ENCODE measurements around the gene WDR49.

Gene WDR49

DNA sequence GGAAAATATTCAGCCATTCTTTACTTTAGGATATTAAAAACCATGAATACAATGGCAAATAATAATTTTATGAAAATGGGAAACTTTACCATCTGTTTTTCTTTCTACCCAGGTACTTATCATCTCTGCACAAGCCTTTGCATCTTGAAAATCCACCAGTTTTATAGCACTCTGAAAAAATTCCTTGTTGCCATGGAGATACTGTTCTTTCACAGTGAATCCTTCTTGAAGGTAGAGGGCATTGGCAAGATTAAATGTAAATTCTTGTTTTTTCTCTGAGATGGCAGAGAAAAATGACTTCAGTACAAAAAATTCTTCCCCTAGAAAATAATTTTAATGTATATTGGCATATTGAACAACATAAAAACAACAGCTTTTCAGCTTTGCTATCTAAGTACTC, 186.8 kb downstream of the WDR49 start:
- no peaks in the 10 kb centered on the region for H3K36me3 Mint-ChIP-seq (ENCODE audit: insufficient read depth)
- no peaks in the 10 kb centered on the region for H3K4me1 Mint-ChIP-seq (ENCODE audit: low read depth in 2 of 2)
- H3K27me3 Mint-ChIP-seq = no peaks in the 10 kb centered on the region
- no peak for DNase-seq
- peaks cover 0 to 2% of the 10 kb centered on the region in 2 donors for H3K9me3 Mint-ChIP-seq
- ATAC-seq (replicated peaks) = no peak
- H3K4me3 Mint-ChIP-seq = no peak overlapping the region
- no peak overlapping the region for H3K27ac Mint-ChIP-seq

DNA sequence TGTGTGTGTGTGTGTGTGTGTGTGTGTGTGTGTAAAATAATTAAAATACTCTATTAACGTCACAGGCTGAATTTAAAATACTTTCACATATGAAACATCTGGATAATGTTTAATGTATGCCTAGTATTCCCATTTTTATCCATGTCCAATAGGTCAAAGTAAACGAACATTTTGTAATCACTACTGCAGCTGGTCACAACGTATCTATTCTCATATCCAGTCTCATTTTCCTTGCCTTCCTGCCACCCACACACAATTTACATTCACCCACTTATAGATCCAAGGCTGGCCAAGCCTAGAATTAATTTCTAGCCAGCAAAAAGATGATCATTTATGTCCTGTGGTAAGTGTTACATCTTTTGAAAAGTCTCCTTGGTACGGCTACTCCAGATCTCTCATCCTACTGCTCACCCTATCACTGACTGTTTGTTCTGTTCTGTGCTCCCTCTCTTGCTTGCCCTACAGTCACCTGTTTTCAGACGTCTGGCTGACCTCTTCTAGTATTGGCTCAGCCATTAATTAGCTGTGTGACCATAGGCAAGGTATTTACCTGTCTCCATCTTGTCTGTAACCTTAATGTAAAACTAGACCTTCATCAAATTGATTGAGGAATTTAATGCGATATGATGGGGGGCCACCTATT, 197.5 kb downstream of the WDR49 start:
- Mint-ChIP-seq H3K36me3 (ENCODE audit: insufficient read depth) (no peaks in the 10 kb centered on the region), H3K27ac (no peak overlapping the region), H3K27me3 (no peaks in the 10 kb centered on the region), H3K4me1 (ENCODE audit: low read depth in 2 of 2) (no peaks in the 10 kb centered on the region), H3K4me3 (no peak overlapping the region), H3K9me3 (peaks cover 0 to 1% of the 10 kb centered on the region in 2 donors)
- no peak for DNase-seq
- no peak for ATAC-seq (replicated peaks)

DNA sequence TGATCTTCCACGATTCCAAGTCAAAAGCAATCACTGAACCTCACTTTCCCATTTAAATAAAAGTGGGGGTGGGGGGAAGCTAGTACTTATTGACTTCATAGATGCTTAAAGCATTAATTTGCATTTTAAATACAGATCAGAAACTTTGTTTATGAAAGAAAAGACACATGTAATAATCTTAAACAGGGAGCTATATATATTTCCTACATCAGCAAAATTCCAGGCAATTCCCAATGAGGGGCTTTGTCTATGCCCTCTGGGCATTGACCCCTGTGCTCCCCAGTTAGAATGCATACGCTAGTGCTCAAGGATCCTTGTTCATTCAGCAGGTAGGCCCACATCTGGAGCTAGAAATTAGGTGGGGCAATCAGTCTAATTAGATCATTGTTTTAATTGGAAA, 199.9 kb downstream of the WDR49 start:
- Mint-ChIP-seq H3K27me3 (no peaks in the 10 kb centered on the region), H3K9me3 (no peaks in the 10 kb centered on the region), H3K4me3 (no peak overlapping the region), H3K4me1 (ENCODE audit: low read depth in 2 of 2) (no peaks in the 10 kb centered on the region), H3K27ac (no peak overlapping the region), H3K36me3 (ENCODE audit: insufficient read depth) (no peaks in the 10 kb centered on the region)
- ATAC-seq (replicated peaks) (no peak), DNase-seq (no peak)

DNA sequence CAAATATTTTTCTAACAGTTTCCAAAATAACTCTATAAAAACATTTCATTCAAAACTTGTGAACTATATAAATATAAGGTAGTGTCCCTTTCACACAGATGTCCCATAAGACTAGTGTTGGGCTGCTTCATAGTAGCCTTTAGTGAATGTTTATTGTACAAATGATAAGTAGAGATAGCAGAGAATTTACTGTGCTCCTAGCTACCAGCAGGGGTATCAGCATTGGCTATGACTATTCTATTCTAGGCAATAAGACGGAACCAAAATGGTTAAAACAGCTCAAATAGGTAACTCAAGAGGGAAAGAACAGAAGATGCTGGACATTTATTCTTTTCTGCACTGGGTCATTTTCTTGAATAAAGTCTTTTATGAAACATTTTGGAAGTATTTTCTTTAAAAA, 202.5 kb downstream of the WDR49 start:
- Mint-ChIP-seq H3K27ac (no peak overlapping the region), H3K4me3 (no peak overlapping the region), H3K36me3 (ENCODE audit: insufficient read depth) (no peaks in the 10 kb centered on the region), H3K27me3 (no peaks in the 10 kb centered on the region), H3K4me1 (ENCODE audit: low read depth in 2 of 2) (no peaks in the 10 kb centered on the region), H3K9me3 (no peaks in the 10 kb centered on the region)
- ATAC-seq (replicated peaks) = no peak
- no peak for DNase-seq

DNA sequence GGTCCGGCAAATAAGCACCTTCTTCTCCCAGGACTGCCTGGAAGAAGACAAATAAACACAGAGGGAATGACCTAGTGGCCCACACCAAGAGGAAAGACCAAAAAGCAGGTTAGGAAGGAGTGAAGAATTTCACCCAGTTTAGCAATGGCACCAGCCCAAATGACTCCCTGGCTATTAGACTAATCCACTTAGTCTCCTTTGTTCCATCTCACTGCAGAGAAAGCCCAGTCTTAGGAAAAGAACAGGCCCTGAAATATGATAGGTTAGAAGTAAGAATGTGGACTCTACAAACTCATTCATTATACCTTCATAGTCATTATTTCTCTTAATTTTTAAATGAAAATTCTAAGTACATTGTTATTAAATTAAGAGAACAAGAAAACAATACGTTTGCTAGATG, 203.1 kb downstream of the WDR49 start:
- no peak for DNase-seq
- no peak overlapping the region for H3K4me3 Mint-ChIP-seq
- H3K27me3 Mint-ChIP-seq = no peaks in the 10 kb centered on the region
- H3K4me1 Mint-ChIP-seq (ENCODE audit: low read depth in 2 of 2) = no peaks in the 10 kb centered on the region
- H3K36me3 Mint-ChIP-seq (ENCODE audit: insufficient read depth) = no peaks in the 10 kb centered on the region
- H3K27ac Mint-ChIP-seq = no peak overlapping the region
- no peak for ATAC-seq (replicated peaks)
- no peaks in the 10 kb centered on the region for H3K9me3 Mint-ChIP-seq

DNA sequence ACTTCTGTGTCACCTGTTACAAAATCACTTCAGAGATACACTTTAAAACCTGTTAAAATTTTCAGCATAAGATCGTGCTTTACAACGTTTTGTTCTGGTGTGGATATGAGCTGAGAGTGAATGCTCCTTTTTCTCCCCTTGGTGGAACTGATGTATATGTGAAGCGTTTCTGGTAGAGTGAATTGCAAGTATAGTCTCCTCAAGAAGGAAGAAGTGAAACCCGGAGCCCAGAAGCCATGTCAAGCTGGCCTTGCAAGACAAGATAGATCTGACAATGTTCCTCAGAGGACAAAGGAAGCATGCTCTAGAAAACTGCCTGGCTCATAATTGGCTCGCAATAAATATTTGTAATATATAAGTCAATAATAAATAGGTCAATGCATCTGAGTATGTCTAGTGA, 203.5 kb downstream of the WDR49 start:
- H3K27ac Mint-ChIP-seq = no peak overlapping the region
- H3K4me1 Mint-ChIP-seq (ENCODE audit: low read depth in 2 of 2) = no peaks in the 10 kb centered on the region
- DNase-seq (no peak), ATAC-seq (replicated peaks) (no peak)
- H3K9me3 Mint-ChIP-seq = no peaks in the 10 kb centered on the region
- H3K27me3 Mint-ChIP-seq = no peaks in the 10 kb centered on the region
- no peak overlapping the region for H3K4me3 Mint-ChIP-seq
- H3K36me3 Mint-ChIP-seq (ENCODE audit: insufficient read depth) = no peaks in the 10 kb centered on the region

DNA sequence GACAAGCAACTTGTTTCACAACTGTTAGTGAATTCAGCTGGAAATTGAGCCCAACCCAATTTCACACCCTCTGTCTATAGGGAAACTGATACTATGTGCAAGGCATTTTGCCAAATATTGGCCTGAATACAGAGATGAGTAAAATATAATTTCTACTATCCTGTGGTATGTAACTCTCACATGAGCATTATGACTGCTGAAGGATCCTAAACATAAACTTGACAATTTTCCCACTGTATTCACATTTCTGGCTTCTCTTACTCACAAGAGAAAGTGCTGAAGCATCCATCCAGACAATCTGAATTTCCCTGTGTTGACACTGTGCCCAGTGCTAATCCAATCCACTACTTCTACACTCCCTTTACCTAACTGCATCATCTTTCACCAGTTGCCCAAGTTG, 208.3 kb downstream of the WDR49 start:
- ATAC-seq (replicated peaks) = no peak
- no peak overlapping the region for H3K27ac Mint-ChIP-seq
- no peaks in the 10 kb centered on the region for H3K27me3 Mint-ChIP-seq
- DNase-seq = no peak
- H3K4me3 Mint-ChIP-seq = no peak overlapping the region
- no peaks in the 10 kb centered on the region for H3K9me3 Mint-ChIP-seq
- H3K4me1 Mint-ChIP-seq (ENCODE audit: low read depth in 2 of 2) = no peaks in the 10 kb centered on the region
- no peaks in the 10 kb centered on the region for H3K36me3 Mint-ChIP-seq (ENCODE audit: insufficient read depth)

DNA sequence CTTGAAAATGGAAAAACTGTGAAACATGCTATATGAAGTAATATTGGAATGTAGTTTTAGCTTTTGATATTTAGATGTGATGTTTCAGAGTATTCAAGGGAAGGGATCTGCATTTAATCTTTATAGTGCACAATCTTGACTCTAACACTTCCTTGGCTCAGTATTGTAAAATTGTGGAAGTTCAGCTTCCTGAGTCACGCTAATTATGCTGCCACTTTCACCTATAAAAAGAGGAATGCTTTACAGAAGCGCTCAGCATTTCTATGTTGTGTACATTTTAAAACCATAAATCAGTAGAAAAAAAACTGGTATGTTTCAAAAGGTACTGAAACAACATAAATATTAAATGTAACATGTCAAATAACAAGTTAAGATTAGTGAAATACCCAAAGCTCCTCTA, 212.5 kb downstream of the WDR49 start:
- DNase-seq = no peak
- ATAC-seq (replicated peaks) = no peak
- H3K4me1 Mint-ChIP-seq (ENCODE audit: low read depth in 2 of 2) = no peaks in the 10 kb centered on the region
- H3K36me3 Mint-ChIP-seq (ENCODE audit: insufficient read depth) = no peaks in the 10 kb centered on the region
- H3K4me3 Mint-ChIP-seq = no peak overlapping the region
- no peak overlapping the region for H3K27ac Mint-ChIP-seq
- H3K9me3 Mint-ChIP-seq = no peaks in the 10 kb centered on the region
- no peaks in the 10 kb centered on the region for H3K27me3 Mint-ChIP-seq

DNA sequence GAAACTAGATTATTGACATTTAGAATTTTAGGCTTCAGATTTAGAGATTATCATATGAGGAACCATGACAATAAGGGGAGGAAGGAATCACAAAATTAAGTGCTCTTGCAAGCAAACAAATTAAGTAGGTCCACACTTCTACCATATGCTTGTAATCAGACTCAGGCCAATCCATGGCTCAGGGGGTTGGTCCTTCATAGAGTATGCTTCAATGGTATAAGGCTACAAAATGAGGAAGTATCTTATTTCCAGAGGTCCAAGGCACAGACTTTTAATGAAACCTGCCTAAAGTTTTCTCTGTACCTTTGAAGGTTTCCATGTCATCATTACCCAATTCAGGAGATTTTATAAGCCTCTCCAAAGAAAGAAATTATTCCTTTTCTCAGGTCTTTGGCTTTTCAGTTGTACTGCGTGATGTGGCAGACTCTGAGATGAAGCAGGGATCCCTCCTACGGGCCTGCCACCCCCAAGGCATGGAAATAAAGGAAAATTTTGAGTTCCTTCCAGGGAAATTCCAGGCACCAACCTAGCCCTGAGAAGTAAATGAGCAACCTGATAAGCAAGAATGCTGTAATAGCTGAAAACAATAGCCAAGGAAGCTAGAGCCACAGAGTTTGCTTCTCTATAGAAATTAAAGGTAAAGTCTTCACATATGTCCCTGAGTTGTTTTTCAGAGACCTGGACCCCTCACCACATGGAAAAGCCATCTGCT, 216.2 kb downstream of the WDR49 start:
- H3K4me1 Mint-ChIP-seq (ENCODE audit: low read depth in 2 of 2) = no peaks in the 10 kb centered on the region
- DNase-seq (no peak), ATAC-seq (replicated peaks) (no peak)
- no peak overlapping the region for H3K27ac Mint-ChIP-seq
- H3K9me3 Mint-ChIP-seq = no peaks in the 10 kb centered on the region
- H3K4me3 Mint-ChIP-seq = no peak overlapping the region
- no peaks in the 10 kb centered on the region for H3K27me3 Mint-ChIP-seq
- no peaks in the 10 kb centered on the region for H3K36me3 Mint-ChIP-seq (ENCODE audit: insufficient read depth)
